HG02884 (cell line): ENCODE measurements around the gene JOSD2.

Experiments
- ATAC-seq: cut with Tn5 transposase; IDR thresholded peaks from one replicate; pipeline ENCODE4 v1.9.1; 2021; ENCODE audit warnings: mild to moderate bottlenecking, moderate library complexity; ENCODE audit not compliant: unreplicated experiment

The JOSD2 gene

GRCh38 chr19:50514346-50515167 lies 3.6 kb upstream of the JOSD2 start:
- no peak for ATAC-seq

DNA sequence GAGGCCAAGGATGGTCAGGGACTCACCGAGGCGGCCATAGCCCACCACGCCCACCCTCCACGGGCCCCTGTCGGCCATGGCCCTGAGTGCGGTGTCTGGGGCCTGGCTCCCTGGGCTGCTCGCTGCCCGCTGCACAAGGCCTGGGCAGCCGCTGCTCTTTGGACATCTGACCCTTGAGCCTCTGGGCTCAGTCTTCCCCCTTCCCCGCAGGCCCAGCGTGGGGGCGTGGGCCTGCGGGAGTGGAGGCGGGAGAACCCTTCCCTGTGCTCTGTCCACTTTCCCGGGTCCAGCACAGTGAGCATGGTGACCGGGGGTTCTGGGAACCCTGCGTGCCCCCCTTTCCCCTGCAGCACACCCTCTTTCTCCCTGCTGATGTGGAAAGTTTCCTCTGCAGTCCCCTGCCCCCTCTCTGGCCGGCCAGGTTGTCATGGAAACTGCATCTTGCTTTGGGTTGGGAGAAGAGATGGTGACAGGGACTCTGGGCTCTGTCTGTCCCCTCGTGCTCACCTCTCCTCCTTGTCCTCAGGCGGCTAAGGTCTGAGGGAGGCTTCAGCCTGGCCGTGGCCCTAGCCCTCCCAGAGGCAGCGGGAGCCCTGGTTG lies 2.9 kb upstream of the JOSD2 start, which contains the start of gene ASPDH:
ASPDH (minus strand) TSS at position 168 of the 600 bp plus-strand sequence; CDS start at position 78, 90 bp downstream.
- ATAC-seq, result no peak

DNA sequence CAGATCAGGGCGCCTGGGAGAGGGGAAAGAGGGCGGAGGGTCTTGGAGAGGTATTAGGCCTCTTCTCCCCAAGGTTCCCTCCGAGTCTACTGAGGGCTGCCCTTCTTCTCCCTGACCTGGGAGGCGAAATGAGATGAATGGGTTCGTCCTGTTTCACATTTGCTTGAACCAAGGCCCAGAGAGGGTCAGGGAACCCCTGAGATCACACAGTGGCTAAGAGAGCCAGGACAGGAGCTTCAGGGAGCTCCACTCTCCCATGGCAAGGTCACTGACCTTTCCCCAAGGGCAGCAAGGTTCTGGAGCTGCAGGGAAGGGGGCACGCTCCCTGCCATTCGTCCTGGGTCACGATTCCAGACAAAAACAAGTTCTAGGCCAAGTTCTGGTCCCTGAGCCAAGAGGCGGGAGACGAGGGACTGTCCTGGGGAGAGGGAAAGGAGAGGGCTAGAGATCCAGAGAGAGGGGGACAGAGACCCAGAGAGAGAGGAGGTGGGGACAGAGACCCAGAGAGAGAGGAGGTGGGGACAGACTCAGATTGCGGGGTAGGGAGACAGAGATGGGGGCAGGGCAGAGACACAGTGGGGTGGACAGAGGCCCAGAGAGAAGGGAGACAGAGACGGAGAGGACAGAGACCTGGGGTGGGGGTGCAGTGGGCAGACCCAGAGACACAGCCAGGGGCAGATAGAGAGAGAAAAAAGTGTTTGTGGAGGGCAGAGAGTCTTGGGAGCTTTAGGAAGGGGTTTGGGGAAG lies 2.2 kb upstream of the JOSD2 start:
- no peak for ATAC-seq

GRCh38 chr19:50512112-50512998 lies 1.4 kb upstream of the JOSD2 start:
- no peak for ATAC-seq

DNA sequence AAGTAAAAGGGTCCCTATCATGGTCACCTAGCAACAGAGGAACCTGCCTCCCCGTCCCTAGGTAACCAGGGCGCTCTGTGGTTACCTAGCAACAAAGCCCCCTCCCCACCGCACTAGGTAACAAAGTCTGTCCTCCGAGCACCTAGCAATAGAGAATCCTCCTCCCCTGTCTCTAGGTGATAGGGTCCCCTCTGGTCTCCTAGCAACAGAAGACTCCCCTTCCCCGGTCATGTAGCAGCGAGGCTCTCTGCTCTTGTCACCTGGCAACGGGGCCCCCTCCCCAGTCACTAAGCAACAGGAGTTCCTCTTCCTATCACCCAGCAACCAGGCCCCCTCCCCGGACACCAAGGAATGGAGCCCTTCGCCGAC lies 307 bp downstream of the JOSD2 start:
- ATAC-seq, result no peak

GRCh38 chr19:50510121-50510670 lies 795 bp downstream of the JOSD2 start:
- ATAC-seq, result no peak

GRCh38 chr19:50509366-50509765 lies 1.6 kb downstream of the JOSD2 start:
- no peak for ATAC-seq

GRCh38 chr19:50508843-50509190 lies 2.2 kb downstream of the JOSD2 start:
- ATAC-seq, result no peak

GRCh38 chr19:50507376-50507775 lies 3.6 kb downstream of the JOSD2 start:
- ATAC-seq, result no peak

DNA sequence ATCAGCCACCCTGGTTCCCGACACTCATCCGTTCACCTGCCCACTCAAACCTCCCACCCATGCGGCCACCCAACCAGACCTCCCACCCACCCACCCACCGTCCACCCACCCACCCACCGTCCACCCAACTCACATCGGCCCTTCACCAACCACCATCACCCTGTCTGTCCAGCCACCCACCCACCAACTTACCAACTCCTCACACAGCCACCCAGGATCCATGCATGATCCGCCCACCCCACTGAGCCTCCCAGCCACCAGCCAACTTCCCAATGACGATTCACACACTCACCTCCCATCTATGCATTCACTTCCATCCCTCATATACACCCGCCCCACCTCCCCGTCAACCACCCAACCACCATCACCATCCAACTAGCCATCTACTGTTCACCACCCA lies 4.3 kb downstream of the JOSD2 start:
- no peak for ATAC-seq

- no peak for ATAC-seq
Observed at GRCh38 chr19:50505856-50506611, 5.0 kb downstream of the JOSD2 start.

GRCh38 chr19:50501568-50502475 lies 9.2 kb downstream of the JOSD2 start:
- ATAC-seq, result no peak

DNA sequence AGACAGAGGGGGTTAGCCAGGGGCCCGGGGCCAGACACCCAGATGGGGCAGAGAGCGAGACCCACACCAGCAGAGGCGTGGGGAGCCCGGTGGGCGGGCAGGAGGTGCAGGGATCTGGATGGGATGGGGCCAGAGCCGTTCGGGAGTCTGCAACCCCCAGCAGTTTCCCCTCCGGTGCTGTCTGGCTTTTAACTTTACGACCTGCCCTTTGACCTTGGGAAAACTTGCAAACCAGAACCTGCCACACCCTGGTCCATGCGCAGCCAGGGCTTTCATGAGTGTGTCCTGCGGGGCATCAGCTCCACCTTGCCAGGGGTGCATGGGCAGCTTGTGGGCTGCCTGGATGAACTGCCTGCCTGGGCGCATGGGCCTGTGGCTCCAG lies 9.8 kb downstream of the JOSD2 start:
- ATAC-seq, result no peak

DNA sequence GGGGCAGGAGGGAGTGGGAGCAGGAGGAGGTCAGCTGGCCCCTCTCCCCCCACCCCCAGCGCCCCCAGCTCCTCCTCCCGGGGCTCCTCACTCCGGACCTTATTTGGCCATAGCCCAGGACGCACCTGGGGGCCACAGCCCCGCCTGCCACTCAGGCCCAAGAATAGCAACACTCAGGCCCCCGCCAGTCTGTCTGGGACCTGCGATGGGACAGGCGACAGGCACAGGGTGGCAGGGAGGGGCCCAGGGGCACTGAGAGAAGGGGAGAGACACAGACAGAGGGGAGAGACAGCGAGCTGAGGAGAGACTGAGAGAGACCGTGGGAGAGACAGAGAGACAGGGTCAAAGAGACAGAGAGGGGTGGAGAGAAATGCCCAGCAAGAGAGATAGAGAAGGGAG lies 10.2 kb downstream of the JOSD2 start:
- ATAC-seq, result no peak

DNA sequence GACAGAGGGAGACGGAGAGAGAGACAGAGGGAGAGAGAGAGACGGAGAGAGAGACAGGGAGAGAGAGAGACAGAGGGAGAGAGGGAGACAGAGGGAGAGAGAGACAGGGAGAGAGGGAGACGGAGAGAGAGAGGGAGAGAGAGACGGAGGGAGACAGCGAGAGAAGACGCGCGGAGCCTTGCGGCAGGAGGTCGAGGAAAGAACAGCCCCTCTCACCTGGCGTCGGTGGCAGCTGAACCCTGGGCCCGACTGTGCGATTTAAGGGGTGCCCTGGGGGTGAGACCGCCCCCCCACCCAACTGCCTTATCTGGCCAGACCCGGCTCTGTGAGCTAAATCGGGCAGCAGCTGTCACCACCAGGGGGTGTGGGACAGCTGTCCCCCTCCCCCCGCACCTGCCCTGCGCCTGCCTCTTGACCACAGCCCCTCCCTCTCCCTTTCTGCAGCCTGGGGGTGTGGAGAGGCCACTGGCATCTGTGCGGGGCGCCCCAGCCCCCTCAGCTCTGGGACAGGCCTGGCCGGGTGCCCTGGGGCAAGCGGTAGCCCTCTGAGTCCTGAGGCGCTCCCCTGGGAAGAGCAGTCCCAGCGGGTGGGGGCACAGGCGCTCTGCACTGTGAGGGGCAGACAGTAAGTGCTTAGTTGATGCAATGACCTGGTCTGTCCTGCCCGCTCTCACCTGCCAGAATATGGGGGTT lies 10.8 kb downstream of the JOSD2 start:
- ATAC-seq, result no peak

GRCh38 chr19:50498219-50499056 lies 12.6 kb downstream of the JOSD2 start:
- no peak for ATAC-seq

DNA sequence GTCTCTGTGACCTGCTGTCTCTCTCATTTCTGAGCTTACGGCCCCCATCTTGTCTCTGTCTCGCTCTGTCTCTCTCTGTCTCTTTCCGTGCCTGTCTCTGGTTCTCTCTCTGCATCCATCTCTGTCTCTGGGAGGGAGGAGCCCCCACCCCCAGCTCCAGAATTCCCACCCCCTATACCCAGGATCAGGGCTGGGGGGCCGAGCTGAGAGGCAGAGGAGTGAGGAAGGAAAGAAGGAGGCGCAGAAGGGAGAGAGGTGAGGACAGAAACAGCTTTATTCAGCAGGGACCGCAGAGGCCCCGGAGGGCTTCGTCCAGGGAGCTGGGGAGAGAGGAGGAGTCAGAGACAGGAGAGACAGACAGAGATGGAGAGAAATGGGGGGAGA lies 14.0 kb downstream of the JOSD2 start:
- no peak for ATAC-seq
